ENCODE data around the gene RHBDD3.

Gene RHBDD3

DNA sequence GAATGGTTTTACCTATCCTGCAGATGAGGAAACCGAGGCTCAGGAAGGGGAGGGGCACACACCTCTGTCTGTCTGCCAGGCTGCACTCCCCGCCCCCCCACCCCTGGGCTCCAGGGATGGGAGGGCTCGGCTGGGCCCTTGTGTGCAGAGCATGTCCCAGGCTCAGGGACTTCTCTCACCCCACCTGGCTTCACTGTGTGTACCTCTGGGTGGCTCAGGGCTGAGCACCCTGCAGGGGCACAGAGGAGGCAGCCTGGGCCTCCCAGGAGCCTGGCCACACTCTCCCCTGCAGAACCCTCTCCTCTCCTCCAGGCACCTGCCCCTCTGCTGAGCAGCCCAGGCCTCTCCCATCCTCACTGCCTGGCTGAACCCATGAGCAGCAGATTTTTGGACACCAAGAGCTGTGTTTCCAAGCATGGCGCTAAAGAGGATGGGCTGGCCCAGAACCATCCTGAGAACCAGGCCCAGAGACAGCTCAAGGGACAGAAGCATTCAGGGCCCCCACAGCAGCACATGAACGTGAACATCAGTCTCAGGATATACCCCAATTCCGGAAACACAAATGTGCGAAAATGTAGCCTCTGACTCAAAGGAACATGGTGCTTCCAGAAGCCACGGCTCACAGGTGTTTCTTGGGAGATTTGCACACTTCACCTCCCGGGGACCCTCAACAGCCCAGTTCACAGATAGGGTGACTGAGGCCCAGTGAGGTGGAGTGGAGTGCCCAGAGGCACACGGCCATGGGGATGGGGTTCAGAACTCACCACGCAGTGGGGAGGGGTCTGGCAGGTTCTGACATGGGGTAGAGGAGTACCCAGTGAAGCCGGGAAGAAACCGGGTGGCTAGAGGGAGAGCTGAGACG is 51.5 kb downstream of the RHBDD3 start:
- no peak for DNase-seq

DNA sequence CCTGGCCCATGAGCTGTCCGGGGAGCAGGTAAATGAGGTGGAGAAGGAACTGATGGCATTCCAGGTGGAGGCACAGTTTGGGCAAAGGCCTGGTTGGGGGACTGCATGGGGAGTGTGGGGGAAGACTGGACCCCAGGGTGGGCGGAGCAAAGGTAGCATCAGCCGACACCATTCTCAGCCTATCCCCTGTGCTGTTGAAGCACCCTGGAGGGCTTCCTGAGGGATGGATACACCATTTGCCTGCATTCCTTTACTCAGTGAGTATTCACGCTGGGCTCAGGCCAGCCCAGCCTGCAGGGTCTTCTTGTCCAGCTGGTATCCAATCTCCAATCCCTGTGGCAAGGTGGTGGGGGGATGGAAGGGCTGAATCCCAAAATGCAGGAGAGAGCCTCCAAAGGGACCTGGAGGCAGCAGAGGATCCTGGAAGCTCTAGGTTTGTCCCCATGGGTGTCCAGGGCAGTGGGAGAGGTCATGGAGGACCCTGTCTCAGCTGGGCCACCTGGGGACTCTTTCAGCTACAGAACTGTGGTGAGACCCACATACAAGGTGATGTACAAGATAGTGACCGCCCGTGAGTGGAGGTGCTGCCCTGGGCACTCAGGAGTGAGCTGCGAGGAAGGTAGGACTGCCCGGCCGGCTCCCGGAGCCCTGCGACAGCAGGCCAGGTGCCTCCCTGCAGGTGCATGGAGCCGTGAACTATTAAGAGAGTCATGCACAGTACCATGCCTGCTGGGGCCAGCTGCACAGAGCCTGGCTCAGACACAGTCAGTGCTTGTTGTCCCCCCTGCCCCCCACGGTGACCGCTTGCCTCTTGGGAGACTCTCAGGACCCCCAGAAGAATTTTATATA is 52.5 kb downstream of the RHBDD3 start:
- no peak for DNase-seq

DNA sequence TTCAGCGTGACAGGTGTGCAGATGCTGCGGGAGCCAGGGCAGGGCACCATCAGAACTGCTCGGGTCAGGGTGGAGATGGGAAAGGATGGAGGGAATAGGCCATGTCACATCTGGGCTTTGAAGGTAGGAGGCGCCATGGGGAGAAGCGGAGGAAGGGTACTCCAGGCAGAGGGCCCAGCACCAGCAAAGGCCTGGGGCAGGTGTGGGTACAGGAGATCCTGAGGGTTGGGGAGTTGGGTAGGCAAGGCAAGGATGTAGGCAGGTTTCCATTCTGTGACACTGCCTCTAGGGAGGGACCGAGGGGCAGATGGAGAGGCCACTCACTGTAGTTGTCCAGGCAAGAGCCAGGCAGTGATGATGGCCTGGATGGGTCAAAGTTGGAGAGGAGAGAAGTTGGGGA is 53.5 kb downstream of the RHBDD3 start:
- no peak for DNase-seq

DNA sequence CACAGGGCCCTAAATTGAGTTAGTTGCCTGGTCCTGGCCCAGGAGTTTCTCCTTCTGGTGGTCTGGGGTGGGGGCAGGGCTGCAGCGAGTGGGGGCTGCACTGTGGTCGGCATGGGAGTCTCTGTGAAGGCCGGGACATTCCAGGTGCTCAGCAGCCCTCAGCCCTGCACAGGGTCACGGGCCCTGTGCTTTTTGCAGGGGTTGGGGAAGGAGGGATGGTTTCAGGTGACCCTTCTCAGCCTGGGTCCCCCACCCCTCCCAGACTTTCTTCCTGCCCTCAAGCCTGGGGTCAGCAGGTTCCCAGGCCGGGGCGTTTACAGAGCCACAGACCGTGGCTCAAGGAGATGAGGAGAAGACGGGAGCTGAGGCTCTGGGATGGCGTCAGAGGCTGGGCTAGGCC is 54.3 kb downstream of the RHBDD3 start:
- DNase-seq, result no peak

DNA sequence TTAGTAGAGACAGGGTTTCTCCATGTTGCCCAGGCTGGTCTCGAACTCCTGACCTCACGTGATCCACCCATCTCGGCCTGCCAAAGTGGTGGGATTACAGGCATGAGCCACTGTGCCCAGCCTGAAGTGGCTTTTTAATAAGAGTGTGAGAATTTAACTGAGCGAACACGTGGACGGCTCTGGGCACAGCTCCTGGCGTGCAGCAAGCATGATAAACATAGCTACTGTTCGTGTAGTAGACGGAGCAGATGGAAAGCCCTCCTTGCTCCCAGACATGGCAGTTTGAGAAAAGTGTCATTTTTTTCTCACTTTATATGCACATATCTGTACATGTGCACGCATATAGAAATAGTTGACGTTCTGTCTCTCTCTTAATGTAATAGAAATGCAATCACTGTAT is 55.0 kb downstream of the RHBDD3 start:
- no peak for DNase-seq

DNA sequence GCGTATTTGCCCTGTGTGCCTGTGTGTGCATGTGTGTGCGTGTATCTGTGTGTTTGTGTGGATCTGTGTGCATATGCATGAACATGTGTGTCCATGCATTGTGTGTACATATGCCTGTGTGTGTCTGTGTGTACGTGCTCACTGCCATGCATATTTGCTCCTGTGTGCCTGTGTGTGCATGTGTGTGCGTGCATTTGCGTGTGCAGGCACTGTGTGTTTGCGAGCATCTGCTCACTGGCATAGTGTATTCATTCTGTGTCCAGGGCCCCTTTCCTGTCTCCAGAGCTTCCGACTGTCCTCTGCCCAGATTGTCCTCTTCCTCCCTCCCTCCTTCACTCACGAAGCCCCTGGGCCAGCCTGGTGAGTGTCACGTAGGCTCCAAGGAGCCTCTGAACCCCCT is 56.3 kb downstream of the RHBDD3 start:
- no peak for DNase-seq

DNA sequence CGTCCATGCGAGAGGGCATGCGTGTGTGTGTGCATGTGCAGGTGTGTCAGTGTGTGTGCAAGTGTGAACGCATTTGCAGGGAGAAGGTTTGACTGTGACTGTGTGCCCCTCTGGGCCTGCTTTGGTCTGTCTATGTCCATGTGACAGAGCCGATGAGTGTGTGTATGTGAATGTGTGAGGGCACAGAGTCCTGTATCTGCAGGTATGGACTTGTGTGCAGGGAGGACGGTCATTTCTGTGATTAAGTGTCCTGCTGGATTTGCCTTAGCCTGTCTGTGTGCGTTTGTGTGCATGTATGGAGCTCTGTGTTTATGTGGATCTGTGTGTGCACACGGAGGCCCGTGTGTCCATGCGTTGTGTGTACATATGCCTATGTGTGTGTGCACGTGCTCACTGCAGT is 56.7 kb downstream of the RHBDD3 start:
- DNase-seq, result no peak

Data from stimulated activated CD4-positive, alpha-beta T cell treated with anti-CD3 and anti-CD28 coated beads, Interleukin-1b, Interleukin-23, amount 100 ng/mL, for 48 hours (primary cell).